Right atrium auricular region (tissue), 2 donors: ENCODE measurements around the gene FBXO36. TPM values are rescaled to one million over a fixed set of nuclear protein-coding genes. Genes with fewer than 3 reads are reported as not detected.
"Not testable (repeated sequence)": the region's sequence is repeated elsewhere in the genome, so short reads cannot be mapped to it uniquely, and the experiment has no call there.

Source experiments
- DNase-seq: peaks from one replicate; pipeline ENCODE4 v3.0.0-alpha.2; 2019; ENCODE audit warnings: low spot score
- H3K27ac ChIP-seq, 2 donors: fragments of 200-600 bp; sonication (generic); 1 replicate in 1 of 2; 2 replicates in 1 of 2; pipeline ENCODE4 v1.5.1; 2016 to 2019
- H3K27me3 ChIP-seq, 2 donors: fragments of 200-600 bp; sonication (generic); one replicate each; pipeline versions ENCODE4 v1.5.1 to v1.6.0; 2017 to 2019
- H3K36me3 ChIP-seq: fragments of 200-600 bp; sonication (generic); one replicate; pipeline ENCODE4 v1.5.1; 2016
- H3K4me1 ChIP-seq, 2 donors: fragments of 200-600 bp; sonication (generic); one replicate each; pipeline versions ENCODE4 v1.5.1 to v1.6.0; 2017 to 2019
- H3K4me3 ChIP-seq, 2 donors: fragments of 200-600 bp; sonication (generic); 1 replicate in 1 of 2; 2 replicates in 1 of 2; pipeline ENCODE4 v1.5.1; 2017 to 2019; ENCODE audit warnings: mild to moderate bottlenecking in 1 of 2, moderate library complexity in 1 of 2
- H3K9me3 ChIP-seq, 2 donors: fragments of 200-600 bp; sonication (generic); one replicate each; pipeline ENCODE4 v1.5.1; 2019
- CTCF ChIP-seq, 2 donors: fragments of 200-600 bp; sonication (generic); IDR thresholded peaks; one replicate each; pipeline ENCODE4 v1.5.1; 2019; ENCODE audit warnings: antibody characterized with exemption in 2 of 2
- total RNA-seq, 2 donors: library from RNA; depleted of rRNA; stranded (reverse); fragments of >200 nt; gene quantifications; one replicate each; pipeline ENCODE4 v1.1.0, GENCODE V29; 2016

The FBXO36 gene
- total RNA-seq, 2 donors from 2014 or later: 0.98 to 1.3 TPM

GRCh38 chr2:229956491-229956890 is 34.2 kb downstream of the FBXO36 start:
- no peak for TF ChIP-seq CTCF (IDR thresholded peaks at IDR 0.05)
- H3K9me3 ChIP-seq: no peaks in the 10 kb centered on the region
- H3K4me1 ChIP-seq: no peaks in the 10 kb centered on the region
- no peak overlapping the region for H3K4me3 ChIP-seq
- H3K36me3 ChIP-seq: no peaks in the 10 kb centered on the region
- DNase-seq: no peak
- no peaks in the 10 kb centered on the region for H3K27me3 ChIP-seq
- H3K27ac ChIP-seq: no peak overlapping the region

GRCh38 chr2:229963596-229963995 is 41.3 kb downstream of the FBXO36 start:
- H3K4me3 ChIP-seq, H3K4me1 ChIP-seq, DNase-seq, H3K27ac ChIP-seq, H3K9me3 ChIP-seq, H3K36me3 ChIP-seq, H3K27me3 ChIP-seq: not testable (repeated sequence)

GRCh38 chr2:229969921-229970320 is 47.6 kb downstream of the FBXO36 start:
- H3K27me3 ChIP-seq: no peaks in the 10 kb centered on the region
- no peak for TF ChIP-seq CTCF (IDR thresholded peaks at IDR 0.05)
- peaks cover 0 to 11% of the 10 kb centered on the region in 2 donors for H3K4me1 ChIP-seq
- H3K9me3 ChIP-seq: no peaks in the 10 kb centered on the region
- no peaks in the 10 kb centered on the region for H3K36me3 ChIP-seq
- no peak overlapping the region for H3K4me3 ChIP-seq
- no peak for DNase-seq
- H3K27ac ChIP-seq: no peak overlapping the region

GRCh38 chr2:229970406-229970805 is 48.1 kb downstream of the FBXO36 start:
- H3K4me1 ChIP-seq: peaks cover 0 to 11% of the 10 kb centered on the region in 2 donors
- no peak overlapping the region for H3K27ac ChIP-seq
- DNase-seq: no peak
- no peak overlapping the region for H3K4me3 ChIP-seq
- no peak for TF ChIP-seq CTCF (IDR thresholded peaks at IDR 0.05)
- H3K9me3 ChIP-seq: no peaks in the 10 kb centered on the region
- no peaks in the 10 kb centered on the region for H3K36me3 ChIP-seq
- no peaks in the 10 kb centered on the region for H3K27me3 ChIP-seq

GRCh38 chr2:229971298-229971790 is 49.0 kb downstream of the FBXO36 start:
- H3K4me3 ChIP-seq: no peak overlapping the region
- no peaks in the 10 kb centered on the region for H3K27me3 ChIP-seq
- H3K4me1 ChIP-seq: peaks cover 0 to 11% of the 10 kb centered on the region in 2 donors
- H3K36me3 ChIP-seq: no peaks in the 10 kb centered on the region
- TF ChIP-seq CTCF (IDR thresholded peaks at IDR 0.05): no peak
- H3K27ac ChIP-seq: no peak overlapping the region
- DNase-seq: no peak
- H3K9me3 ChIP-seq: no peaks in the 10 kb centered on the region

GRCh38 chr2:229974266-229974665 is 52.0 kb downstream of the FBXO36 start:
- Histone ChIP-seq H3K27me3 (no peaks in the 10 kb centered on the region), H3K9me3 (no peaks in the 10 kb centered on the region), H3K4me3 (no peak overlapping the region), H3K36me3 (no peaks in the 10 kb centered on the region), H3K27ac (no peak overlapping the region), H3K4me1 (peaks cover 0 to 11% of the 10 kb centered on the region in 2 donors)
- DNase-seq: no peak
- TF ChIP-seq CTCF (IDR thresholded peaks at IDR 0.05): peak in 1 of 2 donors; percentile 21
